ENCODE data around the gene MAML2.

GRCh38 chr11:96206955-96207354 is 136.0 kb downstream of the MAML2 start:
- no peak for TF ChIP-seq CTCF (IDR thresholded peaks at IDR 0.05)
- no peak for TF ChIP-seq POLR2A (IDR thresholded peaks at IDR 0.05)
